PC-3 (cell line): ENCODE results near the gene KCNQ2. TPM values are rescaled to one million over a fixed set of nuclear protein-coding genes. Genes with fewer than 3 reads are reported as not detected.

Experiments
- ATAC-seq: fragments of 200-7000 bp; cut with Tn5 transposase; 2 replicates; pipeline ENCODE4 v1.9.1; 2020; ENCODE audit warnings: mild to moderate bottlenecking, moderate library complexity
- BruUV-seq: library from RNA; stranded (reverse); fragments of 400-500 nt; replicated peaks from 2 replicates; lab custom pipeline; 2021; lab: Mats Ljungman, UMichigan
- CTCF ChIA-PET: fragments of 300-600 bp; sonication (Branson Sonifier 250); formaldehyde crosslinking; loops from one replicate; lab custom pipeline; 2022; ENCODE audit warnings: antibody characterized with exemption; lab: Charles Lee
- POLR2A ChIA-PET: fragments of 300-600 bp; sonication (Branson Sonifier 250); formaldehyde crosslinking; loops from one replicate; lab custom pipeline; 2022; ENCODE audit warnings: antibody characterized with exemption; ENCODE audit not compliant: unreplicated experiment; lab: Charles Lee
- DNase-seq: peaks from one replicate; pipeline ENCODE4 v3.0.0-alpha.2; 2015
- H2AFZ ChIP-seq: fragments of 300-600 bp; sonication (generic); 2 replicates; pipeline ENCODE4 v1.6.0; 2016; ENCODE audit warnings: antibody characterized with exemption, low read length
- H3F3A ChIP-seq: fragments of 300-600 bp; sonication (generic); one replicate; pipeline ENCODE4 v1.6.0; 2017; ENCODE audit warnings: antibody characterized with exemption, low read length, control low read depth, mild to moderate bottlenecking; ENCODE audit not compliant: unreplicated experiment
- H3K27ac ChIP-seq: fragments of 300-600 bp; sonication (generic); 2 replicates; pipeline ENCODE4 v1.5.1; 2016; ENCODE audit warnings: mild to moderate bottlenecking, low read length
- H3K27me3 ChIP-seq: fragments of 300-600 bp; sonication (generic); 2 replicates; pipeline ENCODE4 v1.6.1; 2016; ENCODE audit warnings: low read length, mixed read lengths
- H3K36me3 ChIP-seq: fragments of 300-600 bp; sonication (generic); 2 replicates; pipeline ENCODE4 v1.6.1; 2016; ENCODE audit warnings: low read depth, mixed run types, low read length, mixed read lengths
- H3K4me1 ChIP-seq: fragments of 300-600 bp; sonication (generic); 2 replicates; pipeline ENCODE4 v1.5.1; 2016; ENCODE audit warnings: low read length; ENCODE audit not compliant: insufficient read depth
- H3K4me2 ChIP-seq: fragments of 300-600 bp; sonication (generic); 2 replicates; pipeline ENCODE4 v1.6.0; 2016; ENCODE audit warnings: low read length
- H3K4me3 ChIP-seq: fragments of 300-600 bp; sonication (generic); 2 replicates; pipeline ENCODE4 v1.5.1; 2016; ENCODE audit warnings: mild to moderate bottlenecking, low read length, mixed read lengths
- H3K79me2 ChIP-seq: fragments of 300-600 bp; sonication (generic); 2 replicates; pipeline ENCODE4 v1.6.1; 2017; ENCODE audit warnings: low read length, mixed read lengths
- H3K9ac ChIP-seq: fragments of 300-600 bp; sonication (generic); 2 replicates; pipeline ENCODE4 v1.6.0; 2016; ENCODE audit warnings: mild to moderate bottlenecking, low read length
- H3K9me2 ChIP-seq: fragments of 300-600 bp; sonication (generic); replicated peaks from 2 replicates; pipeline ENCODE4 v1.6.1; 2016; ENCODE audit warnings: mixed run types, low read length, mixed read lengths
- H3K9me3 ChIP-seq: fragments of 300-600 bp; sonication (generic); 2 replicates; pipeline ENCODE4 v1.6.1; 2016; ENCODE audit warnings: low read length, mixed read lengths
- H4K20me1 ChIP-seq: fragments of 300-600 bp; sonication (generic); 2 replicates; pipeline ENCODE4 v1.6.1; 2016; ENCODE audit warnings: low read length, mixed read lengths
- EZH2 ChIP-seq: fragments of 300-600 bp; sonication (generic); IDR thresholded peaks from one replicate; pipeline ENCODE4 v1.6.1; 2017; ENCODE audit warnings: antibody characterized with exemption, mild to moderate bottlenecking, low read length; ENCODE audit not compliant: unreplicated experiment
- EZH2phosphoT487 ChIP-seq: fragments of 300-600 bp; sonication (generic); IDR thresholded peaks from 2 replicates; pipeline ENCODE4 v1.6.1; 2018; ENCODE audit warnings: mild to moderate bottlenecking, antibody characterized with exemption, low read length, borderline replicate concordance
- intact Hi-C: fragments of 100-400 bp; cut with micrococcal nuclease; formaldehyde crosslinking; loops from 2 replicates; pipeline ENCODE4 v1.9.0; 2023
- total RNA-seq: library from RNA; depleted of rRNA; stranded (reverse); fragments of >200 nt; gene quantifications from 2 replicates; pipeline ENCODE4 v1.2.3, GENCODE V29; 2014
- TF ChIP-seq, protein P1 (sequence below): fragments of 300-600 bp; sonication (generic); conservative IDR thresholded peaks from 2 replicates; pipeline ENCODE4 v1.5.1; 2017; ENCODE audit warnings: antibody characterized with exemption, low read depth, mild to moderate bottlenecking, low read length

KCNQ2 gene
- total RNA-seq, 1 experiment from 2014 or later = not detected

DNA sequence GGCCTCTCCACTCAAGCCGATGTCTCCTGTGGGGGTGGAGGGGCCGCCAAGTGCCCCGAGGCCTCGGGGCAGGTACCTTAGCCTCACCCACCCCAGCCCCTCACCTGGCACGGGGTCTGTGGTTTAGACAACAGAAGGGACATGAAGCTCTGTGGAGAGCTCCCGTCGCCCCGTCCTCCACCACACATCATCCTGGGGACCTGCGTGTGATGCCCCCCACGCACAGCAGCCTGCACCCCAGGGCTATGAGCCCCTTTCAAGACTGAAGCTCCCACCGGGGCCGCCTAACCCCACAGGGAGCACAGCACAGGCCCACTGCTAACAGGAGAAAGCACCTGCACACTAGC lies 8.2 kb downstream of the KCNQ2 start:
- no peaks in the 10 kb centered on the region for H3K36me3 ChIP-seq
- H3K79me2 ChIP-seq = no peaks in the 10 kb centered on the region
- H3K27me3 ChIP-seq = peaks cover 87% of the 10 kb centered on the region
- TF ChIP-seq EZH2 = no peak
- TF ChIP-seq, protein P1, sequence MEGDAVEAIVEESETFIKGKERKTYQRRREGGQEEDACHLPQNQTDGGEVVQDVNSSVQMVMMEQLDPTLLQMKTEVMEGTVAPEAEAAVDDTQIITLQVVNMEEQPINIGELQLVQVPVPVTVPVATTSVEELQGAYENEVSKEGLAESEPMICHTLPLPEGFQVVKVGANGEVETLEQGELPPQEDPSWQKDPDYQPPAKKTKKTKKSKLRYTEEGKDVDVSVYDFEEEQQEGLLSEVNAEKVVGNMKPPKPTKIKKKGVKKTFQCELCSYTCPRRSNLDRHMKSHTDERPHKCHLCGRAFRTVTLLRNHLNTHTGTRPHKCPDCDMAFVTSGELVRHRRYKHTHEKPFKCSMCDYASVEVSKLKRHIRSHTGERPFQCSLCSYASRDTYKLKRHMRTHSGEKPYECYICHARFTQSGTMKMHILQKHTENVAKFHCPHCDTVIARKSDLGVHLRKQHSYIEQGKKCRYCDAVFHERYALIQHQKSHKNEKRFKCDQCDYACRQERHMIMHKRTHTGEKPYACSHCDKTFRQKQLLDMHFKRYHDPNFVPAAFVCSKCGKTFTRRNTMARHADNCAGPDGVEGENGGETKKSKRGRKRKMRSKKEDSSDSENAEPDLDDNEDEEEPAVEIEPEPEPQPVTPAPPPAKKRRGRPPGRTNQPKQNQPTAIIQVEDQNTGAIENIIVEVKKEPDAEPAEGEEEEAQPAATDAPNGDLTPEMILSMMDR = no peak
- no peak for TF ChIP-seq EZH2phosphoT487
- CTCF ChIA-PET = no interaction called here
- POLR2A ChIA-PET = no interaction called here
- H3K9ac ChIP-seq = no peak overlapping the region
- no peak overlapping the region for H3K4me3 ChIP-seq
- H3K9me3 ChIP-seq = no peaks in the 10 kb centered on the region
- H3K27ac ChIP-seq = no peak overlapping the region
- intact Hi-C loops = no loop called here
- H4K20me1 ChIP-seq = no peaks in the 10 kb centered on the region
- no peak overlapping the region for H3K4me2 ChIP-seq
- no peaks in the 10 kb centered on the region for H3K4me1 ChIP-seq
- no peak overlapping the region for H2AFZ ChIP-seq
- no peaks in the 10 kb centered on the region for H3K9me2 ChIP-seq
- no peak for ATAC-seq
- H3F3A ChIP-seq = no peaks in the 10 kb centered on the region
- no peak for DNase-seq
- no TSS peak for BruUV-seq

DNA sequence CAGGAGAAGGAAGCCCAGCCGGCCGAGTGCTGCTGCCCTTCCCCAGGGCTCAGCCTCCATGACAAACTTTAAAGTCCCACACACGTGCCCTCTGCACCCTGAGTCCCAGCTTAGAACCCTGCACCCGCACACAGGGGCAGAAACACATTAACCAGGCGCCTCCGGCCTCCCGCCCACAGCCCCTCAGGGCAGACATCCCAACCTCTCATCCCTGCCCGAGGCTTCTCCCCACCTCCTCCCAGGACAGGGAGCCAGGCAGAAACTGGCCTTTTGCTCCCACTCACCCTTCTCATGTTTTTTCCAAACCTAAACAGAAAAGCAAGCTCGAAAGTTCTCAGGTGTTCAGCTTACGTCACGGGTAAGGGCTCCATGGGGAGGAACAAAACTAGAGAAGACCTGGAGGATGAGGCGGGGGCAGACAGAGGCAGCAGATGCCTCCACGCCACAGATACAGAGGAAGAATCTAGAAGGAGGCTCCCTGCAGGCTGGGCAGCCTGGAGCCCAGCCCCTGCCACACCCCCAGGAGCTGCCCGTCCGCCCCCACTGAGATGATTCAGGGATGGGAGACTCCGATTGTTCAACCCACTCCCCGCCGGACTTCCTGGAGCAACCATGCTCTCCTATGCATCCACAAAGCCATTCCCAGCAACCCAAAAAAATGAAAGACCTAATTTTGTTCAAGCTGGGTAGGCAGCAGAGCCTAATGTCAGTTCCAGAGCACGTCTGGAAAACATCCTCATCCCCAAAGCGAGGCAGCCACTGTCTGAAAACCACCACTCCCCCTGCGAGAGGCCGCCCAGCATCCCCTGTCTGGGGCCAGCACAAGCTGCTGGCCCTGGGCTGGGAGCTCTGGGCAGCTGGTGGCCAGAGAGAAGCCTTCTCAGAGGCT lies 8.8 kb downstream of the KCNQ2 start:
- CTCF ChIA-PET = no interaction called here
- H3K27ac ChIP-seq = no peak overlapping the region
- no peaks in the 10 kb centered on the region for H3K36me3 ChIP-seq
- intact Hi-C loops = no loop called here
- POLR2A ChIA-PET = no interaction called here
- H3F3A ChIP-seq = no peaks in the 10 kb centered on the region
- H3K27me3 ChIP-seq = peaks cover 93% of the 10 kb centered on the region
- H3K9me2 ChIP-seq = no peaks in the 10 kb centered on the region
- H4K20me1 ChIP-seq = no peaks in the 10 kb centered on the region
- H3K4me1 ChIP-seq = no peaks in the 10 kb centered on the region
- TF ChIP-seq, protein P1 = no peak
- H2AFZ ChIP-seq = no peak overlapping the region
- H3K79me2 ChIP-seq = no peaks in the 10 kb centered on the region
- ATAC-seq = peak; percentile 37
- no peak for DNase-seq
- H3K4me2 ChIP-seq = no peak overlapping the region
- no peak overlapping the region for H3K4me3 ChIP-seq
- no TSS peak for BruUV-seq
- H3K9ac ChIP-seq = no peak overlapping the region
- no peaks in the 10 kb centered on the region for H3K9me3 ChIP-seq

DNA sequence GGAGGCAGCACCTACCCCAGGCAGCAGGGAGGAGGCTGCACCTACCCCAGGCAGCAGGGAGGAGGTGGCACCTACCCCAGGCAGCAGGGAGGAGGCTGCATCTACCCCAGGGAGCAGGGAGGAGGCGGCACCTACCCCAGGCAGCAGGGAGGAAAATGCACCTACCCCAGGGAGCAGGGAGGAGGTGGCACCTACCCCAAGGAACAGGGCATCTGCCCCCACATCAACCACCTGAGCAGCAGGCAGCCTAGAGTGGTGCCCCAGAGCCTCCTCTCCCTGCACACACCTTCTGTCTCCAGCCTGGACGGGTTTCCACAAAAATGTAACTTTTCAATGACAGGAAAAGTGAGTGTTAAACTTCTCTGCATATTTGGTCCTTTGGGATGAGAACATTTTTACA lies 10.2 kb downstream of the KCNQ2 start:
- Histone ChIP-seq H3K4me1 (peaks cover 6% of the 10 kb centered on the region), H4K20me1 (no peaks in the 10 kb centered on the region), H3K27ac (no peak overlapping the region), H3K36me3 (no peaks in the 10 kb centered on the region), H3K4me2 (no peak overlapping the region), H2AFZ (no peak overlapping the region), H3K79me2 (no peaks in the 10 kb centered on the region), H3K9ac (no peak overlapping the region), H3K9me2 (no peaks in the 10 kb centered on the region), H3K9me3 (no peaks in the 10 kb centered on the region), H3F3A (no peaks in the 10 kb centered on the region), H3K4me3 (no peak overlapping the region), H3K27me3 (peaks cover 86% of the 10 kb centered on the region)
- DNase-seq = no peak
- no peak for ATAC-seq
- intact Hi-C loops = no loop called here
- no peak for TF ChIP-seq EZH2
- TF ChIP-seq EZH2phosphoT487 = no peak
- ChIA-PET POLR2A (no interaction called here), CTCF (no interaction called here)
- no TSS peak for BruUV-seq
